ENCODE results near the gene BCCIP. TPM values are rescaled to one million over a fixed set of nuclear protein-coding genes. Genes with fewer than 3 reads are reported as not detected.

Gene BCCIP
- 25.3 TPM for total RNA-seq

DNA sequence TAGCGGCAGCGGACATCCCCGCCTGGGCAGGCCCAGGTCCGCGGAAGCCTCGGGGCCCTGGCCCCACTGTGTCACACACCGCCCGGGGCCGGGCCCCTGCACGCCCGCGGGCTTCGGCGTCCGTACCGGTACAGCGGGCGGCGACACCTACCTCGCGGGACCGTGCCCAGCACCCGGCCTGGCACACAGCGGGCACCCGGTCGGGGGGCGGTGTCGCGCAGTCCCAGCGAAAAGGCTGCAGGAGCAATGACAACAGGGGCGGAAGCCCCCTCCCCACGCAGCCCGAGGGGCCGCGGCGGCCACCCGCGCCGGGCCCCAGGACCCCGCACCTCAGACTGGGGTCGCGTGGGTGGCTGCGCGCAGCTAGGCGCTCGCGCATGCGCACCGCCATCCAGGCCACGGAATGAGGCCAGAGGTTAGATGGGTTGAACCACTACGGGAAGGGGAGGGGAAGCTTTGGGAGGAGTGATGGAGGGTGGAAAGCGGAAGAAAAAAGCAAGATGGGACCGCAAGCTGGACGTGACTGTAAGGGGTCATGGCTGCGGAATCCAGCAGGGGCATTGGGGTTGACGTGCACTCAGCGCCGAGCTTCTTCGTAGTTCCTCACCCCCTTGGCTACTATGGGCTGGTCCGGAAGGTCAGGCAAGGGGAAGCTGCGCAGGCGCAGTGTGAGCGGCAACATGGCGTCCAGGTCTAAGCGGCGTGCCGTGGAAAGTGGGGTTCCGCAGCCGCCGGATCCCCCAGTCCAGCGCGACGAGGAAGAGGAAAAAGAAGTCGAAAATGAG is at the start of gene BCCIP, which contains the start of gene UROS:
Gene BCCIP (plus strand): TSS at position 669 of the 785 bp plus-strand sequence. CDS start 12 bp downstream, at position 681.
Gene UROS (minus strand): TSS at position 381 of the 785 bp plus-strand sequence. CDS start 6,759 bp downstream, outside the sequence.
- peak; percentile 94 for ATAC-seq
- peak; percentile 91 for DNase-seq (ENCODE audit: low spot score)

GRCh38 chr10:125773687-125774543 is 49.4 kb upstream of the BCCIP start:
- ATAC-seq (peak; percentile 30), DNase-seq (ENCODE audit: low spot score) (no peak)

DNA sequence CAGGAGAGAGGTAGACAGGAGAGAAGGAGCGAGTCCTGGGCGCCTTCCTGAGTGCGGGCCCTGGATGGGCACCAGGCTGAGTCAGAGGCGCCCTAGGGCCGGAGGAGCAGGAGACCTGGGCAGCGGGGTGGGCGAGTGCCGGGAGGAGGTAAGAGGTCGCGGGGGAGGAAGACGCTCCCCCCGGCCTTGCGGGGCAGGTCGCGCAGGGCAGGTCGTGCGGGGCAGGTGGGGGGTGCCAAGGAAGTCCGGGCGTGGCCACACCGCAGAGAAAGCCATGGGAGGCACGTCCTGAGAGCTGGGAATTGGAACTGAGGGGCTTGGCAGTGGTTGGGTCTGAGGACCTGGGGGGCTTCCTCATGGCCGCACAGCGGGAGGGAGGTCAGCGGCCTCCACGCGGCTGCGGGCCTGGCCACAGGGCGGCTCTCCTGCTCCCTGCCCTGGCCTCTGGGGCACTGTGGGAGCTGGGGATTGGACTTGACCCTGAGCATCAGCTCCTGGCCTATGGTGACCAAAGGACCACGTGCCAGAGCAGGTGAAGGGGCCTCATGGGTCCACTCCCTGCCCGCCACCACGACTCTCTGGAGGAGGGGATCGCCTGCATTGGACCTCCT is 48.7 kb upstream of the BCCIP start:
- DNase-seq (ENCODE audit: low spot score) (no peak), ATAC-seq (no peak)

GRCh38 chr10:125775491-125776106 is 47.7 kb upstream of the BCCIP start, which contains the start of gene MMP21:
Gene MMP21, minus strand, starts transcription at chr10:125775821. Its CDS starts 0 bp downstream, at chr10:125775821.
- DNase-seq (ENCODE audit: low spot score) (no peak), ATAC-seq (no peak)

DNA sequence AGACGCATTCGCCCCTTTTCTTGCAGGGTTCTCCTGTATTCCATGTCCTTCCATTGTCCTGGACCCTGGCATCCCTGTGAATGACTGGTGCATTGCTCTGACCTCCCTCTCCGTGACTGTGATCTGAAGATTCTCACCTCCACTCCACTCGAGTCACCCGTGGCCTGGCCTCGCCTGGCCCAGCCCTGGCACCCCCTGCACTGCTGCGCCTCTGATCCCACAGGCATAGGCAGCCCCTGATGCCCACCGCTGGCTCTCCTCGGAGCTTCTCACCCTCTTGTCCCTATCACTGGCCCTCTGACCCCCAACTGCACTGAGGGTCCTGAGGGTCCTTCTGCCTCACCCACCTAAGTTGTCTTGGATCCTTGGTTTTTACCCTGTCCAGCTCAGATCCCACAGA is 45.5 kb upstream of the BCCIP start:
- ATAC-seq = no peak

GRCh38 chr10:125778556-125778955 is 44.8 kb upstream of the BCCIP start:
- DNase-seq (ENCODE audit: low spot score) = no peak
- ATAC-seq = no peak

More for the DNA sequence above, 45.5 kb upstream of the BCCIP start:
- no peak for DNase-seq (ENCODE audit: low spot score)

DNA sequence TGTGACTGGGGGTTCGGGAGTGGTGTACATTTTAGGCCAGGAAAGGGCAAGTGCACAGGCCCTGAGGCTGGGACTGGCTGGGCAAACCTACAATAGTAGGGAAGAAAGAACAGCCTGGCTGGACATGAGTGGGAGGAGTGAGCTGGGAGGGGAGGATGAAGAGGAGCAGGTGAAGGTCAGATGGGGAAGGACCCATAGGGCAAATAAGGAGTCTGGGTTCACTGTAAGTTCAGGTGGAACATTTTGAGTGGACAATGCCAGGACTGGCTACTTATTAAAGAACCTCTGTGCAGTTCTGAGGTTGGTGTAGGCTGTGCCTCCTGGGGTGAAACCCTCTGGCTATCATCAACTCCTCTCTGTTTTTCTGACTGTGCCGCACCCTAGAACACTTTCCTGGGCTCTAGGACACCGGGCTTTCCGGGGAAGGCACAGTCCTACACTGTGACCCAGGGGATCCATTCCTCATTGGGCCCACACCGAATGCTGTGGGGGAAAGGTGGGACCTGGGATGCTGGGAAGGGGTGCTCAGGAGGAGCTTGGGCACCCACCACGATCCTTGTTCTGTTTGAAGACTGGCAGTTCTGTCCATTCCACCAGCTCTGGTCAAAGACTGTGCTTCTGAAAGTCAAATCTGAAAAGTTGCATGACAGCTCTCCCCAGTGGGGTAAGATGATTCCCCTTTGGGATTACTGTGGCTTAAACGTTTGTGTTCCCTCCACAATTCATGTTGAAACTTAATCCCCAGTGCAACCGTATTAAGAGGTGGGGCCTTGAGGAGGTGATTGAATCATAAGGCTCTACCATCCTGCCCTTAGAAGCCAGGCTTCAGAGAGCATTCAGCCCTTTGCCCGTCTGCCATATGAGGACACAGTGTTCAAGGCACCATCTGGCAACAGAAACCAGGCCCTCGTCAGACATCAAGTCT is 43.7 kb upstream of the BCCIP start:
- ATAC-seq = peak; percentile 54
- no peak for DNase-seq (ENCODE audit: low spot score)

GRCh38 chr10:125781374-125781773 is 42.0 kb upstream of the BCCIP start:
- ATAC-seq = no peak
- no peak for DNase-seq (ENCODE audit: low spot score)

GRCh38 chr10:125782054-125782453 is 41.3 kb upstream of the BCCIP start:
- no peak for DNase-seq (ENCODE audit: low spot score)
- no peak for ATAC-seq

GRCh38 chr10:125782616-125783015 is 40.7 kb upstream of the BCCIP start:
- DNase-seq (ENCODE audit: low spot score) (no peak), ATAC-seq (no peak)

GRCh38 chr10:125783408-125783807 is 39.9 kb upstream of the BCCIP start:
- no peak for ATAC-seq
- no peak for DNase-seq (ENCODE audit: low spot score)

DNA sequence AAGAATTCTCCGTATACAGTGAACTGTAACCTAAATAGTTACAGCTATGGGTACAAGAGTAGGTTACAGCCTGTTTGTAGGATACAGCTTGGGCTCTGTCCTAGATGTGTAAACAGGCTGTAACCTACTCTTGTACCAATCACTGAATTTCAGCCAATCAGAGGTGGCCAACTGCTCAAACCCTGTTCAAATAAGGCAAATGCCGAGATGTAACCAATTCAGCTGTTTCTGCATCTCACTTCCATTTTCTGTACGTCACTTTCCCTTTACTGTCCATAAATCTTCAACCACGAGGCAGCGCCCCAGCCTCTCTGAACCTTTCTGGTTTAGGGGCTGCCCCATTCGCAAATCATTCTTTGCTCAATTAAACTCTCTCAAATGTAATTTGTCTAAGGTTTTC is 39.4 kb upstream of the BCCIP start:
- no peak for ATAC-seq
- DNase-seq (ENCODE audit: low spot score) = no peak

GRCh38 chr10:125785791-125786190 is 37.6 kb upstream of the BCCIP start:
- ATAC-seq (no peak), DNase-seq (ENCODE audit: low spot score) (no peak)

- no peak for DNase-seq (ENCODE audit: low spot score)
- no peak for ATAC-seq
Measured at GRCh38 chr10:125788156-125789034, 35.0 kb upstream of the BCCIP start.

DNA sequence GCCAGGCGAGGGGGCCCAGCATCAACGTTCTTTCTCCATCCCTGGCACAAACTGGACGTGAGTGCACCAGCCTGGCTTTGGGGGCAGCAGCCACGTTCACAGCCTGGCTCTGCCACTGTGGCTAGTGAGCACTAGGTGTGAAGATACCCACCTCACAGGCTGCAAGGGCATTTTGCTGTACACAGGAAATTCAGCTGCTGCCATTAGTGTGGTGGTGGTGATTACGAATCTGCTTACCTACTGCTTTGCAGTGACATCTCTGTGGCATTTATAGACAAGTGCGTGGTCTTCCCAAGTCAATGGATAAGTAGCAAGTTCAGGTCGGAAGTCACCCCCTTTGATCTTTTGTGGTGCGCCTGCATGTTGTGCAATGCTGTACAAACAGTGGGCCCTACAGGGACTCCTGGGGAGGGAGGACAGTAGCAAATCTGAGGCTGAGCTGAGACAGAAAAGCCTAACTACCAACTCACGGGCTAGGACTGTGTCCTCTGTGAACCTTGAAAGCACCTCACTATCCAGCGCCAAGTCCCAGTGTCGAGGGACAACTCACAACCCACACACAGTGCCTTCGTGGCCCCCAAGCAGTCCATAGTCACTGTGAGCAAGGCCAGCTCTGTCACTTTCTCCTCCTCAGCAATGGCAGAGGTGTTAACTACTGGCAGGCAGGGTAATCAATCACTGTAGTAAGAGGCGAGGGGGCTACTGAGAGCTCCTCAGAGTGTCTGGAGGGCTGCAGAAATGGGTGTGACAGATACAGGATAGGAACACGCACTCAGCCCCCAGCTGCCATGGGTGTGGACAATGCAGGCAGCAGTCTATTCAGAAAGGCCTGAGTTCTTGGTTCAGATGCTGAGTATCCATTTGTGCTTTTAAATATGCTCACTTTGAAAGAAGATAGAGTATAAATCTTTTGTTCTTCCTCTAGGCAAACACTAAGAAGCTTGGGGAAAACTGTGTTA is 30.7 kb upstream of the BCCIP start:
- no peak for ATAC-seq
- DNase-seq (ENCODE audit: low spot score) = no peak

- DNase-seq (ENCODE audit: low spot score) (no peak), ATAC-seq (no peak)
Measured at GRCh38 chr10:125795128-125795527, 28.2 kb upstream of the BCCIP start.

DNA sequence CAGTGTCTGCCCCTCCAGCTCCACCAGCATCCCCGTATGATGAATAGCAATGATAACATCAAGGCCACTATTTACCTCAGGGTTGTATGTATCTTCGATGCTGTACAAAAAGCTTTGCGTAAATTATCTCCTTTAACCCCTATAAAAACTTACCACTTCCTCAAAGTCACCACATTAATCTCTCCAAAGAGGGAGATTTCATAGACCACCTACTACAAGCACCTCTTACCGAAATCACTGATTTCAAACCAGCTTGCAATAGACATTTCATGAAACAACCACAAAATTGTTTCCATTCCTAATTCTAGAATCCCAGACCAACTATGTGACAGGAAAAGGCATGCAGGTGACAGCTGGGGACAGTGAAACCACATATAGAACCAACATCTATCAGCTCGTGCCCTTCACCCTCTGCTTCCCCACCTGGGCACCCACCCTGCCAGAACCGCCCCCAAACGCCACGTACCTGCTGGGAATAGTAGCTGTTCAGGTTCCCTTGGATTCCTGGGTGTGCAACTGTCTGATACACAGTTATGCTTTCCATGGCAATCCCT is 27.6 kb upstream of the BCCIP start:
- no peak for ATAC-seq
- no peak for DNase-seq (ENCODE audit: low spot score)
